SKM-1 treated with dmso at 0.1 percent for 144 hours (cell line): ENCODE measurements around the gene RPS10.
"Not testable (repeated sequence)": the region's sequence is repeated elsewhere in the genome, so short reads cannot be mapped to it uniquely, and the experiment has no call there.

Source experiments
- DNase-seq: peaks from one replicate; lab custom pipeline; 2025; ENCODE audit not compliant: unreplicated experiment; lab: John Stamatoyannopoulos, UW

Gene RPS10

GRCh38 chr6:34451192-34451591 lies 25.3 kb upstream of the RPS10 start:
- no peak for DNase-seq

DNA sequence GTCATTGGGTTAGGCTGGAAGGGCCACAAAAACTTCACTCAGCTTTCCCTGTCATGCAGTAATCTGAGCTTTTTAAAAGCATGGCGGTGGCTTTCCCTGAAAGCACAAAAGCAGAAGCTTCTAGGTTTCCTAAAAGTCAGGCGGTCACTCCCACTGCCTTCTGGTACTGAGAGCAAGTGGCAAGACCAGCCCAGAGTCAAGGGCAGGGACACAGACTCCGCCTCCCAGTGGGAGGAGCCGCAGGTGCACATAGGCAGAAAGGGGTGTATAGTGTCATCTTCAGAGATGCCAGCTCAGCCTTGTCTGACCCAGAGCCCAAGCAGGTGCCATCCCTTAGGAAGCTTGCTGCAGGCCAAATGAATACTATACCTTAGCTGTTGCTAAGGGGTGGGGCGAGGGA lies 22.0 kb upstream of the RPS10 start:
- peak; percentile 33 for DNase-seq

DNA sequence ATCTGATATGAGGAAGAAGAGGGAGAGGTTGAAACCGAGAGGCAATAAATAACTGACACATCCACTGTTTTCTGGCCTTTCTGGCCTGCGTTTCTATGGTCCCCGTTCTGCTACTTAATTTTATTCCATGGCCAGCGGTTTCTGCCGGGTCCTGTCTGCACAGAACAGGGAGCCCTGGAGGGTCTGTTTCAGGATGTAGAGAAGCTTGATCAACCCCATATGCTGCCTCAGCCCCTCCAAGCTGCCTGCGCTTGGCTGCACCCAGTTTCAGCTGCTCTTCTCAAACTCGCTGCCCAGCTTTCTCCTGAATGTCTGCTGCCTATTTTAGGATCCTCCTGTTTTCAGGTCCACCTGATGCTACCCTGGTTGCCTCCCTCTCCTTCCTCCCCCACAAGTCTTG lies 21.5 kb upstream of the RPS10 start:
- no peak for DNase-seq

DNA sequence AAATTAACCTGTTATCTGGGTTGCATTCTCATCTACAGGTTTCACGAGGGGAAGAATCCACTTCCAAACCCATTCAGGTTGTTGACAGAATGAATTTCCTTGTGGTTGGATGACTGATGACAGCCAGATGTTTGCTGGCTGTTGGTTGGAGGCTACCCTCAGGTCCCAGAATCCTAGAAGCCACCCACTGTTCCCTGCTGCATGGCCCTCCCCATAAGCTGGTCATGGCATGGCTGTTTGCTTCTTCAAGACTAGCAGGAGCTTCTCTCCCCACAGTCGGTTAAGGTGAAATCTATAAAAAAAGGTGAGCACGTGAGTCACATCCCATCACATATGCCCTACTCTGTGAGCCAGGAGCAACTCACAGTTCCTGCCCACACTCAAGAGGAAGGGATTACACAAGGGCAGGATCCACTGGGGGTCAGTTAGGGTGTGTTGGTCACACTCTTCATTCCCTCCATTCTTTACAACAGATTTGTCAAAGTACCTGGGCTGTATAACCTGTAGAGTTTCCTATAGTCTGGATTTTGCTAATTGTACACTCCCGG lies 19.5 kb upstream of the RPS10 start:
- DNase-seq = no peak

DNA sequence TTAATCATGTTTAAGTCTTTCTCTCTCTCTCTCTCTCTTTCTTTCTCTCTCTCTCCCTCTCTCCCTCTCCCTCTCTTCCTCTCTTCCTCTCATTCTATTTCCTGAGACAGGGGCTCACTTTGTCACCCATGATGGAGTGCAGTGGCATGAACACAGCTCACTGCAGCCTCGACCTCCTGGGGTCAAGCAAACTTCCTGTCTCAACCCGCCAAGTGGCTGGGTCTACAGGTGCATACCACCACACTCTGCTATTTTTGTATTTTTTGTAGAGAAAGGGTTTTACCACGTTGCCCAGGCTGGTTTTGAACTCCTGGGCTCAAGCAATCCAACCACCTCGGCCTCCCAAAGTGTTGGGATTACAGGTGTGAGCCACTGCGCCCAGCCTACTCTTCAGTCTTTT lies 15.7 kb upstream of the RPS10 start:
- no peak for DNase-seq

GRCh38 chr6:34439442-34439841 lies 13.6 kb upstream of the RPS10 start:
- no peak for DNase-seq

- DNase-seq = no peak
These were observed 12.8 kb upstream of the RPS10 start for GRCh38 chr6:34438705-34439104.

- no peak for DNase-seq
These were observed 11.7 kb upstream of the RPS10 start for GRCh38 chr6:34437644-34437970.

DNA sequence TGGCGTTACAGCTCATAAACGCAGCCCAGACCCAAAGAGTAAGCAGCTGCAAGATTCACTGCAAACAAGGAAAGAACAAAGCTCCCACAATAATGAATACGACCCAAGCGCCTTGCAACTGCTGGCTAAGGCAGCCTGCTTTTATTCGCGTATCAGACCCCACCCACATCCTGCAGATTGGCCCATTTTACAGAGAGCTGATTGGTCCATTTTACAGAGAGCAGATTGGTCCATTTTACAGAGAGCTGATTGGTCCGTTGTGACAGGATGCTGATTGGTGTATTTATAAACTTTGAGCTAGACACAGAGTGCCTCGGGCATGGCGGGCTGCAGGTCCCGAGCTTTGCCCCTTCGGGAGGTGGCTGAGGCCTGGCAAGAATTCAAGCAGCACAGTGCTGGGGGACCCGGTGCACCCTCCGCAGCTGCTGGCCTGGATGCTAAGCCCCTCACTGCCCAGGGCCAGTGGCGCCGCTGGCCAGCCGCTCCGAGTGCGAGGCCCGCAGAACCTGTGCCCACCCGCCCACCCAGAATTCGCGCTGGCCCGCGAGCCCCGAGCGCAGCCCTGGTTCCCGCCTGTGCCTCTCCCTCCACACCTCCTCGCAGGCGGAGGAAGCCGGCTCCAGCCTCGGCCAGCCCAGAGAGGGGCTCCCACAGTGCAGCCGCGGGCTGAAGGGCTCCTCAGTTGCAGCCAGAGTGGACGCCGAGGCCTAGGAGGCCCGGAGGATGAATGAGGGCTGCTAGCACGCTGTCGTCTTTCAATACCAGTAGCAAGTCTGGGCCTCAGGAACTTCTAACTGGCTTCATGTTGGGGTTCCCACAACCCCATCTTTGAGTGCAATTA lies 11.2 kb upstream of the RPS10 start:
- DNase-seq = no peak

GRCh38 chr6:34435916-34436315 lies 10.0 kb upstream of the RPS10 start:
- no peak for DNase-seq

DNA sequence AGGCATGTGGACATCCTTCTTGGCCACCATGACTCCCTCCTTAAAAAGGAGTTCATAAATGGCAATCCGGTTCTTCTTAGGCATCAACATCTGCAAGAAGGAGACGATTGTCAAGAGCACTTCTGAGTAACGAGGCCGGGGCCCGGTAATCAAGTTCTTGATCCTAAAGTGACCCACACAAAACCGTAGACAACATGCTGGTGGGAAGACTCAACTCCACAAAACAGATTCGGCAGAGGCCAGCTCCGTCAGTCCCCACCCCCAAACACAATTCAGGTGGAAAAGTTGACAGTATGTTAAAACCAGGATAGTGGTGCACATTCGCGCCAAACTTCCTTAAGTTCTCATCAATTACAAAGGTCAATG lies 754 bp downstream of the RPS10 start:
- DNase-seq = no peak

DNA sequence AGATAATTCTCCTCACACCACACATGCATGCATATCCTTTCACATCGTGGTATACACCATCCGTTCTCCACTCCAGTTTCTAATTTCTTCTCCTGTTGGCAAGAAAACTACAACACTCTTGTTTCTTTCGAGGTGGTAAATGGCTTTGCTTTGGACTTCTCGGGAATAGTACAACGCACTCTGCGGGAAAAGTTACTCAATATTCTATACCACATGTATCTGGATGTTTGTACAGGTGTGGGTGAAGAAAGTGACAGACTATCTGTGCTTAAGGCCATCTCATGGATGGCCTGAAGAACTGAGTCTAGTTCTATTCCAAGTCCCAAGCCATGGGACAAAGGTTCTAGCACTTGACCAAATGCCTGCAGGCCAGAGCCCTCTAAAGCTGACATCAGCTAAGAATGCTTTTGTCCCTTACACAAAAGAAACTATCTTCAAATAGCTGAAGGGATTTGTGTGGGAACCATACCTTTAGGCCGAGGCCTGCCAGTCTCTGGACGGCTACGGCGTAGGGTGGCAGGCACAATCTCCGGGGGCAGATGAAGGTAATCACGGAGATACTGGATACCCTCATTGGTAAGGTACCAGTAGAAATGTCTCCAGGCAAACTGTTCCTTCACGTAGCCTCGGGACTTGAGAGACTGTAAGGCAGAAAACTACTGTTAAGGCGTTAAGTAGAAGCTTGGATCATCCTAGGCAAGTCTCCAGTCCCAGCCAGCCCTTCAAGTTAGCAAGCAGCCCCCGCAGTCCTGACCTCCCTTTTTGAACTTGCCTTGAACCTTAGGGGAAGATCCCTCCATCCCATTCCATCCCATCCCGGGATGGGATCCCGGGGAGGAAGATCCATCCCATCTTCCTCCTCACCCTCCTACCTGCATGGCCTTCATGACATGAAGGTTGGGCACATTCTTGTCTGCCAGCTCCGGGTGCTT lies 1.4 kb downstream of the RPS10 start:
- DNase-seq = no peak

DNA sequence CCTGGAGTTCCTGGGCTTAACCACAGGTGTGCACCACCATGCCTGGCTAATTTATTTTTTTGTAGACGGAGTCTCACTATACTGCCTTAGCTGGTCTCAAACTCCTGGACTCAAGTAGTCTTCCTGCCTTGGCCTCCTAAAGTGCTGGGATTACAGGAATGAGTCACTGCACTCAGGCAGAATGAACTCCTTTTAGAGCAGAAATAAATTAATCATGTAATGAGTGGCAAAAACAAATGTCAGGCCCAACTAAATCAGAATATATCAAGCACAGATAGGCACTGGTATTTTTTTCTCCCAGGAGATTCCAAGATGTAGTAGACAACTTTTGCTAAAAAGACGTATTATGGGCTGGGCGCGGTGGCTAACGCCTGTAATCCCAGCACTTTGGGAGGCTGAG lies 2.6 kb downstream of the RPS10 start:
- DNase-seq = no peak

GRCh38 chr6:34418367-34418766 lies 7.5 kb downstream of the RPS10 start:
- no peak for DNase-seq

GRCh38 chr6:34416877-34417371 lies 8.9 kb downstream of the RPS10 start:
- no peak for DNase-seq

DNA sequence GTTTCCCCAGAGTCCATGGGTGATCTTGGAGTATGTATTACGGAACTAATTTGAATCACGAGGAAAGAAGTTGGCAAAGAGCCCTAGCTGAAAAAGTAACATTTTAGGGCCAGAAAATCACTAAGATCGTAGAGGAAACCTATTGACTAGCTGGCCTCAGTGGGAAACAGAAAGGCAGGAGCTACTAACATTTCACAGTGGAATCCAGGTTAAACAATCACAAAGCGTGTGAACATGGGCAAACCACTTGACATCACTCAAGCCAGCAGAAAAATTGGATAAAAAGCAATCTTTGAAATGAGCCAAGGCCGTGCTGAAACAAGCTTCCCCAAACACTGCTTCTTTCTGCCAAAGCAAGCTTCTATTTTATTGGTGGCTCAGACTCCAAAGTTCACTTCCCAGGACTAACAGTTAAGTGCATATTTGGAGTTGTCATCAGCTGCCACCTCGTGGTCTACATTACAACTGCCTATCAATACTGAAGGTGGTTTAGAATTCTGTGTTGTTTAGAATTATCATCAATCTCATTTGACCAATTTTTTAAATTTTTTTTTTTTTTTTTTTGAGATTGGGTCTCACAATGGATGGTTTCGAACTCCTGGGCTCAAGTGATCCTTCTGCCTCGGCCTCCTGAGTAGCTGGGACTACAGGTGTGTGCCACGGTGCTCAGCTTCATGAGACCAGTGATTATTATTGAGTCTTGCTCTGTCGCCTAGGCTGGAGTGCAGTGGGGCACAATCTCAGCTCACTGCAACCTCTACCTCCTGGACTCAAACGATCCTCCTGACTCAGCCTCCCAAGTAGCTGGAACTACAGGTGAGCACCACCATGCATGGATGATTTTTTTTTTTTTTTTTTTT lies 10.6 kb downstream of the RPS10 start:
- DNase-seq = peak; percentile 44

DNA sequence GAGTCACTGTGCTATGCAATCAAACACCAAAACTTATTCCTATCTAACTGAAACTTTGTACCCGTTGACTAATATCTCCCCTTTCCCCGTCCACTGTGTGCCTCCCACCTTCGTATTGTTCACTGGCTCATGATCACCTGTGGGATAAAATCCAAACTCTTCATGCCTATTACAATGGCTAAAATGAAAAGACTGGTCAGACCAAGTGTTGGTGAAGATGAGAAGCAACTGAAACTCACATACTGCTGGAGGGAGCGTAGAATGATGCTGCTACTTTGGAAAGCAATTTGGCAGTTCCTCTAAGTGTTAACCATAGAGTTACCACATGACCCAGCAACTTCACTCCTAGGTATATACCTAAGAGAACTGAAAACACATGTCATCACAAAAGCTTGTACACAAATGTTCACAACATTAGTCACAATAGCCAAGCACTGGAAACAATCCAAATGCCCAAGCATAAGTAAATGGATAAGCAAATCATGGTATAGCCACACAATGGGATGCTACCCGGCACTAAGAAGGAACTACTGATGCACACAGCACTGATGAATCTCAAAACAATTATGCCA lies 13.1 kb downstream of the RPS10 start:
- no peak for DNase-seq

DNA sequence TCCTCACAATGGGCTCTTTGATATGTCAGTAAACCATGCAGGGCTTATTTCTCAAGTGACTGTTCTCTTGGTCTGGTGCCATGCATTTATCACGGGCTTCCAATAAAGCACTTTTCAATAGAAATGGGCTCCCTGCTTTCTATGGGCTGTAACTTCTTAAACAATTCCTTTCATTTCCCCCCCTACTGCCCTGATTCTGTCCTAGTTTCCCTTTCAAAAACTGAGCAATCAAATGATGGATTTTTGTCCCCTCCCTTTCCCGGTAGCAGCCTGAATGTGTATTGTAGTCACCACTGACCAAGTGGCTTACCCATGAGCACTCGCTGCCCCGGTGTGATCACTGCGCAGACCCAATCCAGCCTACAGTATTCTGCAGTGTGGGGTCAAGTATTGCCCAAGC lies 13.9 kb downstream of the RPS10 start:
- no peak for DNase-seq

- DNase-seq = not testable (repeated sequence)
These were observed 18.0 kb downstream of the RPS10 start for GRCh38 chr6:34407915-34408314.

GRCh38 chr6:34396518-34396917 lies 29.4 kb downstream of the RPS10 start:
- DNase-seq = no peak

DNA sequence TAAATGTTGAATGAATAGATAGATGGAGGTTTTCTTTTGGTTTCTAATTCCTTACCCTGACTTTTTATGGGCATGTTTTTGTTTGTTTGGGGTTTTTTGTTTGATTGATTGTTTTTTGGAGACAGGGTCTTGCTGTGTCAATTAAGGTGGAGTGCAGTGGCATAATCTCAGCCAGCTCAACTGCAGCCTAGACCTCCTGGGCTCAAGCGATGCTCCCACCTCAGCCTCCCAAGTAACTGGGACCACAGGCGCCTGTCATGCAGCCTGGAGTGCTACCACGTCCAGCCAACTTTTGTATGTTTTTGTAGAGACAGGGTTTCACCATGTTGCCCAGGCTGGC lies 31.9 kb downstream of the RPS10 start:
- DNase-seq = no peak
